Liver (tissue), 10 donors: ENCODE results near the gene ZDHHC9. TPM values are rescaled to one million over a fixed set of nuclear protein-coding genes. Genes with fewer than 3 reads are reported as not detected.

ENCODE experiments used
- DNase-seq: peaks from one replicate; pipeline ENCODE4 v3.0.0-alpha.2; 2017; ENCODE audit warnings: low spot score
- H3K27ac ChIP-seq, 2 donors: one replicate each; pipeline ENCODE4 v1.7.0; 2013; ENCODE audit warnings: inconsistent platforms in 2 of 2, low read length in 2 of 2, control low read depth in 1 of 2, low read depth in 1 of 2, mild to moderate bottlenecking in 1 of 2
- H3K27me3 ChIP-seq, 4 donors: one replicate each; pipeline versions ENCODE4 v1.6.1 to v1.7.0; 2013; ENCODE audit warnings: low read length in 3 of 4, inconsistent platforms in 1 of 4, mild to moderate bottlenecking in 1 of 4, moderate library complexity in 1 of 4; ENCODE audit not compliant: control insufficient read depth in 4 of 4, insufficient read depth in 4 of 4
- H3K36me3 ChIP-seq, 4 donors: one replicate each; pipeline versions ENCODE4 v1.6.1 to v1.7.0; 2013; ENCODE audit warnings: low read length in 3 of 4, mild to moderate bottlenecking in 3 of 4, low read depth in 1 of 4, moderate library complexity in 1 of 4; ENCODE audit not compliant: control insufficient read depth in 4 of 4, insufficient read depth in 3 of 4
- H3K4me1 ChIP-seq, 4 donors: one replicate each; pipeline versions ENCODE4 v1.6.1 to v1.7.0; 2013; ENCODE audit warnings: low read length in 3 of 4, mild to moderate bottlenecking in 3 of 4, moderate library complexity in 1 of 4; ENCODE audit not compliant: control insufficient read depth in 4 of 4, insufficient read depth in 4 of 4
- H3K4me3 ChIP-seq, 3 donors: one replicate each; pipeline versions ENCODE4 v1.6.1 to v1.7.0; 2013; ENCODE audit warnings: low read length in 3 of 3, control low read depth in 1 of 3, low read depth in 1 of 3, mild to moderate bottlenecking in 1 of 3
- H3K9ac ChIP-seq, 2 donors: one replicate each; pipeline ENCODE4 v1.7.0; 2013; ENCODE audit warnings: low read length in 2 of 2, mild to moderate bottlenecking in 2 of 2, moderate library complexity in 2 of 2, control low read depth in 1 of 2, low read depth in 1 of 2
- H3K9me3 ChIP-seq, 4 donors: one replicate each; pipeline versions ENCODE4 v1.6.1 to v1.7.0; 2013; ENCODE audit warnings: low read length in 3 of 4; ENCODE audit not compliant: control insufficient read depth in 4 of 4
- RAD21 ChIP-seq, 2 donors: IDR thresholded peaks; 2 replicates each; pipeline ENCODE4 v1.6.1; 2016; ENCODE audit warnings: antibody characterized with exemption in 2 of 2, mild to moderate bottlenecking in 2 of 2
- WGBS: extraction: QIAGEN DNeasy Blood & Tissue Kit; methylation state at CpG from one replicate; pipeline ENCODE4 v1.1.7; 2013; 5-methylcytosine and 5-hydroxymethylcytosine counted together
- polyA plus RNA-seq, 2 donors: library from polyadenylated mRNA; stranded (reverse) in 1 of 2; unstranded in 1 of 2; fragments of 200-250 nt in 1 of 2; fragments of >200 nt in 1 of 2; fragmentation: Nextera tagmentation in 1 of 2; extraction: Ambion mirVana in 1 of 2; gene quantifications; one replicate each; pipeline versions ENCODE4 v1.2.1 to v1.2.3, GENCODE V29; 2013 to 2015
- small RNA-seq: library from RNA; depleted of rRNA; stranded (forward); fragments of <200 nt; gene quantifications from one replicate; pipeline ENCODE3, GENCODE V24; 2014
- total RNA-seq, 2 donors: library from RNA; depleted of rRNA; stranded (reverse); fragments of >200 nt; gene quantifications; one replicate each; pipeline ENCODE4 v1.2.3, GENCODE V29; 2014
- TF ChIP-seq, protein P1 (sequence below): fragments of 150-350 bp; IDR thresholded peaks from 2 replicates; pipeline ENCODE4 v1.5.1; 2017; ENCODE audit warnings: improper control_type of control experiment, low read depth, low read length; ENCODE audit not compliant: missing input control
- donor health status: healthy.
- donor health status: healthy.
- donor health status: healthy.
- donor health status: healthy.
- donor health status: healthy.

ZDHHC9 gene
- total and polyA plus RNA-seq, 4 donors = 10.2 to 26.8 (median 24.3) TPM

DNA sequence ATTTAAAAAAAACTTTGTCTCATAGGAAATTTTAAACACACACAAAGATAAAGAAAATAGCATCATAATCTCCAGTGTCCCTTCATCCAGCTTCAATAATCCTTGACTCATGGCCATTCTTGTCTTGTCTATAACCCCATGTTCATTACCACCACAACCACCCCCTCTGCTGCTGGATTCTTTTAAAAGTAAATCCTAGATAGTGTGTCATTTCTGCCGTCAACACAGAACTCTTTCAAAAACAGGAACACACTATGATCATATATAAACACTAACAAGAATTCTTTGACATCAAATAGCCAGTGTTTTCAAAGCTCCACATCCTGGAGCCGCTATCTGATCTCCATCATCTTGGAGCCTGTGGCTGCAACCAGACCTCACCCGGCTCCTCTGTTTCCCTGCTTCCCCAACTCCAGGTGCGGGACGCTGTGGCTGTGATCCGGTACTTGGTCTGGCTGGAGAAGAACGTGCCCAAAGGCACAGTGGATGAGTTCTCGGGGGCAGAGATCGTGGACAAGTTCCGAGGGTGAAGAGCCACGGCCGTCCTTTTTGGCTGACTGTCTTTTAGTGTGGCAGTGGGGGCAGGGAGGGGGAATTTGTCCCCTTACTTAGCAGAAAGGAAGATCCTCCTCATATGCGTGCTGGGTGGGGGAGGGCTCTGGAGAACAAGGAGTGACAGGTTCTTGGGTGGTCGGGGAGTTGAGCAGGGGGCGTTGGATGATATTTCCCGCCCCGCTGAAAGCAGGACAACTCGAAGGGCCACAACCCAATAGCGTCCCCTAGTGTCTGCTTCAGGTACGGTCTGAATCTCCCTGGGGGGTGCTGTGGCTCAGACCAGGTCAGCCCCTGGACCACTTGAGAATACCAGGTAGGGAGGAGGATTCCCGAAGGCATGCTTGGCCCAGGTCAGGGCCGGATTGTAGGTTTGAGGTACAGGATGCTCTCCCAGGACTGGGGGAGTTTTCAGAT lies 89.3 kb downstream of the ZDHHC9 start:
- DNase-seq = no peak
- Histone ChIP-seq H3K4me1 (peaks cover 0 to 15% (median 4%) of the 10 kb centered on the region in 4 donors), H3K36me3 (no peaks in the 10 kb centered on the region)

More for the DNA sequence above, 89.3 kb downstream of the ZDHHC9 start:
- Histone ChIP-seq H3K9me3 (no peaks in the 10 kb centered on the region), H3K27me3 (no peaks in the 10 kb centered on the region), H3K9ac (no peak overlapping the region), H3K4me3 (no peak overlapping the region), H3K27ac (no peak overlapping the region)
- TF ChIP-seq RAD21 (IDR thresholded peaks at IDR 0.05) = peak in 1 of 2 donors; percentile 32
- TF ChIP-seq, protein P1, sequence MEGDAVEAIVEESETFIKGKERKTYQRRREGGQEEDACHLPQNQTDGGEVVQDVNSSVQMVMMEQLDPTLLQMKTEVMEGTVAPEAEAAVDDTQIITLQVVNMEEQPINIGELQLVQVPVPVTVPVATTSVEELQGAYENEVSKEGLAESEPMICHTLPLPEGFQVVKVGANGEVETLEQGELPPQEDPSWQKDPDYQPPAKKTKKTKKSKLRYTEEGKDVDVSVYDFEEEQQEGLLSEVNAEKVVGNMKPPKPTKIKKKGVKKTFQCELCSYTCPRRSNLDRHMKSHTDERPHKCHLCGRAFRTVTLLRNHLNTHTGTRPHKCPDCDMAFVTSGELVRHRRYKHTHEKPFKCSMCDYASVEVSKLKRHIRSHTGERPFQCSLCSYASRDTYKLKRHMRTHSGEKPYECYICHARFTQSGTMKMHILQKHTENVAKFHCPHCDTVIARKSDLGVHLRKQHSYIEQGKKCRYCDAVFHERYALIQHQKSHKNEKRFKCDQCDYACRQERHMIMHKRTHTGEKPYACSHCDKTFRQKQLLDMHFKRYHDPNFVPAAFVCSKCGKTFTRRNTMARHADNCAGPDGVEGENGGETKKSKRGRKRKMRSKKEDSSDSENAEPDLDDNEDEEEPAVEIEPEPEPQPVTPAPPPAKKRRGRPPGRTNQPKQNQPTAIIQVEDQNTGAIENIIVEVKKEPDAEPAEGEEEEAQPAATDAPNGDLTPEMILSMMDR = no peak
- WGBS = 73% methylated on average over 22 of the region's 22 CpGs

Small RNA genes lying within 50 kb of the gene (small RNA-seq; reads per million reads assigned to genes)
- not detected for gene RF00017

Other genes with a start within 250 kb of the ZDHHC9 start
- gene APLN, start 188.9 kb downstream of the ZDHHC9 start, total RNA-seq = under 1 TPM in 1 of 2 donors, not detected in 1; 0.19 TPM
- under 1 TPM in 1 of 2 donors, not detected in 1; 0.33 TPM for gene APLN, start 188.9 kb downstream of the ZDHHC9 start, polyA plus RNA-seq
- 1 to 10 TPM in 1 of 2 donors, under 1 TPM in 1; 0.19 to 2.1 TPM for gene XPNPEP2, start 104.9 kb downstream of the ZDHHC9 start, total RNA-seq
- 10 to 100 TPM in 1 of 2 donors, 1 to 10 TPM in 1; 7.7 to 23.0 TPM for gene XPNPEP2, start 104.9 kb downstream of the ZDHHC9 start, polyA plus RNA-seq
- 1 to 10 TPM; 4.5 to 9.5 TPM for gene SASH3, start 63.9 kb downstream of the ZDHHC9 start, total RNA-seq
- 1 to 10 TPM; 1.8 to 3.2 TPM for gene SASH3, start 63.9 kb downstream of the ZDHHC9 start, polyA plus RNA-seq
- 1 to 10 TPM; 5.5 to 6.6 TPM for gene UTP14A, start 62.3 kb upstream of the ZDHHC9 start, total RNA-seq
- gene UTP14A, start 62.3 kb upstream of the ZDHHC9 start, polyA plus RNA-seq = 1 to 10 TPM; 3.0 to 4.8 TPM
- gene BCORL1, start 138.7 kb upstream of the ZDHHC9 start, total RNA-seq = 1 to 10 TPM; 1.7 to 5.3 TPM
- gene BCORL1, start 138.7 kb upstream of the ZDHHC9 start, polyA plus RNA-seq = 1 to 10 TPM; 2.0 to 2.2 TPM